Suprapubic skin (tissue), 4 donors: ENCODE measurements around the gene EPB41L1.

Experiments used
- CTCF ChIP-seq, 2 donors: fragments of 200-600 bp in 1 of 2; fragments of 450-650 bp in 1 of 2; sonication (generic) in 1 of 2; IDR thresholded peaks; one replicate each; pipeline ENCODE4 v1.5.1; 2016 to 2019; ENCODE audit warnings: antibody characterized with exemption in 2 of 2, mild to moderate bottlenecking in 1 of 2, moderate library complexity in 1 of 2
- EP300 ChIP-seq: sonication (generic); formaldehyde crosslinking; IDR thresholded peaks from one replicate; pipeline ENCODE4 v1.6.1; 2017; ENCODE audit warnings: antibody characterized with exemption
- POLR2A ChIP-seq, 2 donors: fragments of 450-650 bp; IDR thresholded peaks; one replicate each; pipeline ENCODE4 v1.6.1; 2017; ENCODE audit warnings: antibody characterized with exemption in 2 of 2, mild to moderate bottlenecking in 2 of 2, moderate library complexity in 2 of 2
- POLR2AphosphoS5 ChIP-seq, 3 donors: sonication (generic); formaldehyde crosslinking; IDR thresholded peaks; one replicate each; pipeline ENCODE4 v1.6.1; 2017; ENCODE audit warnings: antibody characterized with exemption in 3 of 3

DNA sequence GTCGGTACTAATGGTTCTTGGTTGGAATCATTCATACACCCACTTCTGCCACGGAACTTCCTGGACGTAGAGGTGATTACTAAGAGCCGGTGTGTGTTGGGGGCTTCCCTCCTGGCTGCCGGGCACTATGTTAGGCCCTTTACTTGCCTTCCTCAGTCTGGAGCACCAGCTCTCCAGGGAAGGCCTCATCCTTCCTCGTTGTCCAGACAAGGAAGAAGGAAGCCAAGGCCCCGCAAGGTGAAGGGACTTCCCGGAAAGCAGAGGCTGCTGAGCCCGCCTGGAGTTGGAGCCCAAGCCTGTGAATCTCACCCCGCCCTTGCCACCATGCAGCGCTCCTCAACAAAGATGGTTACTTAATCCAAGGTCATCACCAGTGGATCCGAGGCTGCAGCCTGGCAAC lies 107.9 kb downstream of the EPB41L1 start:
- TF ChIP-seq CTCF (IDR thresholded peaks at IDR 0.05) (no peak), POLR2A (IDR thresholded peaks at IDR 0.05) (no peak), POLR2AphosphoS5 (IDR thresholded peaks at IDR 0.05) (no peak), EP300 (no peak)
